Brain microvascular endothelial cell (primary cell): Measurements from ENCODE around the gene LIN52.

Source experiments
- DNase-seq: peaks from one replicate; pipeline ENCODE4 v3.0.0-alpha.2; 2020
- H3K27ac ChIP-seq: fragments of 250-450 bp; sonication (Bioruptor Pico); 2 replicates; pipeline ENCODE4 v1.5.1; 2020; ENCODE audit warnings: mild to moderate bottlenecking, moderate library complexity
- H3K27me3 ChIP-seq: fragments of 250-450 bp; sonication (Bioruptor Pico); replicated peaks from 2 replicates; pipeline ENCODE4 v1.5.1; 2020; ENCODE audit warnings: mild to moderate bottlenecking
- H3K36me3 ChIP-seq: fragments of 250-450 bp; sonication (Bioruptor Pico); replicated peaks from 2 replicates; pipeline ENCODE4 v1.5.1; 2020; ENCODE audit warnings: mild to moderate bottlenecking
- H3K4me3 ChIP-seq: 2 replicates; pipeline ENCODE4 v1.5.1; 2011; ENCODE audit warnings: low read depth, mild to moderate bottlenecking, control low read depth, low read length, moderate library complexity
- CTCF ChIP-seq: IDR thresholded peaks from 2 replicates; pipeline ENCODE4 v1.5.1; 2011; ENCODE audit warnings: low read depth, mild to moderate bottlenecking, moderate library complexity, low read length, control low read depth, inconsistent platforms; ENCODE audit errors: missing control alignments
- in situ Hi-C: cut with HindIII; loops from 2 replicates; pipeline ENCODE4 v1.10.0; 2017; ENCODE audit warnings: low sequenced_read_pairs, low pct_ligation_motif_present

Gene LIN52

DNA sequence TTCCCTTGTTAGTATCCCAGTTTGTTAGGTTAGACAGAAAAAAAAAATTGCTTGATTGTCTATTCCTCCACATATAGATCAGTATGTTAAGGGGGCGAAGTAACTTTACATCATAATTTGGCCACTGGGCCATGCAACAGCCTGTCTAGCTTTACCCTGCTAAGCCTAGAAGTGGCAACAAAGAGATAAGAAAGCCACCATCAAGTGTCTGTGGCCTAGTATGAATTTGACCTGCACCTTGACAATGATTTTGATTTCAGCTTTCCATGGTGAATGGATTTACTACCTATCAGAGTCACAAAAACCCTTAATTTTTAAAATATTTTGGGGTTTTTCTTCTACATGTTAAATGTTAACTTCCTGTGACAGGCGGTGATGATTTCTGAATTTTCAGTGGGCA lies 63.9 kb downstream of the LIN52 start:
- no peak overlapping the region for H3K27ac ChIP-seq
- no peak for TF ChIP-seq CTCF
- no peaks in the 10 kb centered on the region for H3K36me3 ChIP-seq
- no peak overlapping the region for H3K4me3 ChIP-seq
- in situ Hi-C loops: no loop called here
- DNase-seq: no peak
- no peaks in the 10 kb centered on the region for H3K27me3 ChIP-seq

DNA sequence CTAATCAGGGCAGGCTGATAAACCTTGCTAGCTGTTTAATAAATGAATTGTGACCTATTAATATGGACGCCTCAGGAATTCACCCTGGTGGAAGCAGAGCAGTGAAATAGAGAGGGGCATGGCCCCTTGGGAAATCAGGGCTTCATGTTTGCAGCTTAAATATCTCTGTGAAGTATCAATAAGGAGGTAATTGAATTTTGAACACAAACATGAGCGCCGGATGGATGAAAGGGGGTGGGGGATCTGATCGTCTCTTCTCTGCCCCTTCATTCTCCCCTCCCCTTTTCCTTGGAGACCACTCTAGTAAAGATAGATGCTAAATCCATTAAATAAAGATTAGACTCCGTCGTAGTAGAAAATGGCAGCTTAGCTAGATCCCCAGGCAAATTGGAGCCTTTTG lies 70.5 kb downstream of the LIN52 start:
- no peak for TF ChIP-seq CTCF
- no peaks in the 10 kb centered on the region for H3K27me3 ChIP-seq

GRCh38 chr14:74155749-74156148 lies 71.0 kb downstream of the LIN52 start:
- Histone ChIP-seq H3K36me3 (no peaks in the 10 kb centered on the region), H3K27ac (no peak overlapping the region), H3K27me3 (no peaks in the 10 kb centered on the region), H3K4me3 (no peak overlapping the region)
- no peak for DNase-seq
- in situ Hi-C loops: no loop called here
- TF ChIP-seq CTCF: no peak

More for the DNA sequence above, 70.5 kb downstream of the LIN52 start:
- no peak for DNase-seq
- Histone ChIP-seq H3K4me3 (no peak overlapping the region), H3K27ac (no peak overlapping the region), H3K36me3 (no peaks in the 10 kb centered on the region)
- in situ Hi-C loops: no loop called here

DNA sequence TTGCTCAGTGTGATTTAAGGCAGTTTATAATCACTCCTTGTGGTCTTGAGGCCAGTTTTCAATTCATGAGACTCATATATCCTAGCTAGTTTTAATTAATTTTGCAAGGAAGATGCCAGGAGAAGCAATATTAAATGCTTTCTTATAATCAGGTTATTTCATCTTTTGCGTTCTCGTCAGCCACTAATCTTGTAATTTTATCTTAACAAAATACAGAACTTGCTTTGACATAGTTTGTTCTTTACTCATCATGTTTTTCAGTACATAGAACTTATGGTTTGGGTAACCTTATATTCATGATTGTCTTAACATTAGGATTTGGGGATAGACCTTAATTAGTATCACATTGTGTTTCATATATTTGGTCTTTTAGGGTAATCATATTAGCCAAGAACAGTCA lies 76.0 kb downstream of the LIN52 start:
- in situ Hi-C loops: no loop called here
- no peak overlapping the region for H3K4me3 ChIP-seq
- no peak overlapping the region for H3K27ac ChIP-seq
- no peaks in the 10 kb centered on the region for H3K27me3 ChIP-seq
- no peak for TF ChIP-seq CTCF
- H3K36me3 ChIP-seq: no peaks in the 10 kb centered on the region
- DNase-seq: no peak

- H3K4me3 ChIP-seq: no peak overlapping the region
- no peak overlapping the region for H3K27ac ChIP-seq
- H3K27me3 ChIP-seq: no peaks in the 10 kb centered on the region
- in situ Hi-C loops: no loop called here
- H3K36me3 ChIP-seq: no peaks in the 10 kb centered on the region
- no peak for TF ChIP-seq CTCF
- no peak for DNase-seq
These were observed 76.9 kb downstream of the LIN52 start for GRCh38 chr14:74161526-74162158.

DNA sequence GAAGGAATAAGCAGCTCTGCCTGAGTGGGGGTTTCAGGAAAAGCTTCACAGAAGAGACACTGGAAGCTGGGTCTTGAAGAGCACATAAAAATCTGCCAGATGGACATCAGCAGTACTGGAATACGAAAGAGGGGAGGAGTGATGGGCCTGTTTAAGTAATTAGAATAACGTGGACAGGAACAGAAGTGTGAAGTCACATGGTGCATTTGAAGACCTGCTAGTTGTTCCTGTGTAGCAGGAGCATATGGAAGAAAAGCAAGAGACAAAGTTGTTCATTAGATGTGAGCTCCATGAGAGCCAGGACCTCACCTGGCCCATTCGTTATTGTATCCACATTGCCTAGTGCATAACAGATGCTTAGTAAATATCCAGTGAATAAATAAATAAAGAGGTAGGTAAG lies 85.2 kb downstream of the LIN52 start:
- no peak overlapping the region for H3K27ac ChIP-seq
- no peak for DNase-seq
- TF ChIP-seq CTCF: no peak
- no peaks in the 10 kb centered on the region for H3K27me3 ChIP-seq
- in situ Hi-C loops: no loop called here
- no peaks in the 10 kb centered on the region for H3K36me3 ChIP-seq
- no peak overlapping the region for H3K4me3 ChIP-seq
